Measurements from ENCODE around the gene FOXP1. TPM values are rescaled to one million over a fixed set of nuclear protein-coding genes. Genes with fewer than 3 reads are reported as not detected.

FOXP1 gene
- total RNA-seq, 2 experiments from 2014 or later = 493 to 508 TPM

DNA sequence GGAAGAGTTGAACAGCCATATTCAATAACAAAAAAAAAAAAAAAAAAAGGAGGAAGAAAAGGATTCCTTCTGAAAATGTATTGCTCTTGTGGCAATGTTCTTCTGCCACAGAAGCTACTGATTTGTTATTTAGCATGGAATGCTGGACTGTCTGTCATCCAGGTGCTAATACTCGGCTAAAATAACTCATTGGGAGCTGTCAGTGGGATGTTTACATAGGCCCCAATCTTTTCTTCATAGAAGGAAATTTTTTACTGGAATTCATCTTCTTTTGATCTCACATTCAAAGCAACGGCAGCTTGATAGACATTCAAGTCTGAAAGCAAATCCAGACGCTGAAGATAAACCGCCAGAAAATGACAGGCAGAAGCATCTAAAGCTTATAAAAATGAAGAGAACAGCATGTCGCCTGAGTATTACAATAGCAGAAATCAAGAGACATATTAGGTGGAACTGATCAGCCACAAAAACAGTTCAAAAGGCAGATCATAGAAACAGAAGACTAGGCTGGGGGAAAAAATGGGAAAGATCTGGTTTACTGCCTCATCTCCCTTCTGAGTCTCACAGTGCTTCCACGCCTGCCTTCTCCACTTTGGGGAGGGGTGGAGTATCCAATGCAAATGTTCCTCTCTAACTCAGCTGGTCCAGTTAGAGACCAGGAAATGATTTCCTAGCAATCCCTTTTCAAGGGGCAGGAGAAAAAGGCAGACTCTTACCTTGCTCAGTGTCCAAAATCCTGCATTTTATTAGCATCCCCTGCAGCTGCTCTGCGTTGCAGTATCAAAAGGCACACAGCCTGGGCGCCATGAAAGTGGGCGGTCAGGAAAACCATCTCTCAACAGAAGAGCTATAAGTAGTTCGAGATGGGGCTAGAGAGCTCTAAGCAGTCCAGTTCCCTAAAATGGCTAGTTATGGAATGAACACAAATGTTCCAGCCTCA lies 451.9 kb downstream of the FOXP1 start:
- Mint-ChIP-seq H3K9me3 (no peaks in the 10 kb centered on the region), H3K4me3 (peak overlapping the region; percentile 91), H3K27me3 (no peaks in the 10 kb centered on the region), H3K4me1 (ENCODE audit: low read depth) (peaks cover 93% of the 10 kb centered on the region), H3K27ac (peak overlapping the region; percentile 98), H3K36me3 (ENCODE audit: low read depth) (peaks cover 43% of the 10 kb centered on the region)
- intact Hi-C loops (cut with DNase I, micrococcal nuclease) = loop anchor here in 1 of 2 experiments (2.0 to 5.0 kb wide), 5 partner anchors 41 to 451 kb away; partner anchors contain the start of gene FOXP1
- peaks cover 48% of the 10 kb centered on the region for H3K4me1 ChIP-seq (ENCODE audit: insufficient read depth, low read length)
- H3K27ac ChIP-seq (ENCODE audit: low read depth in 1 of 2, low read length in 2 of 2) = peak overlapping the region; percentile 79 to 93
- peak overlapping the region; percentile 70 for H3K4me3 ChIP-seq (ENCODE audit: low read length)
- H3K36me3 ChIP-seq (ENCODE audit: insufficient read depth, low read length) = no peaks in the 10 kb centered on the region
- H3K27me3 ChIP-seq (ENCODE audit: control insufficient read depth in 1 of 2, insufficient read depth in 2 of 2, low read length in 2 of 2) = no peaks in the 10 kb centered on the region
- H3K9me3 ChIP-seq (ENCODE audit: control insufficient read depth in 1 of 2, insufficient read depth in 1 of 2, low read length in 2 of 2) = no peaks in the 10 kb centered on the region
- no peak for ATAC-seq (ENCODE audit: poor library complexity)
- TF ChIP-seq, protein P1, sequence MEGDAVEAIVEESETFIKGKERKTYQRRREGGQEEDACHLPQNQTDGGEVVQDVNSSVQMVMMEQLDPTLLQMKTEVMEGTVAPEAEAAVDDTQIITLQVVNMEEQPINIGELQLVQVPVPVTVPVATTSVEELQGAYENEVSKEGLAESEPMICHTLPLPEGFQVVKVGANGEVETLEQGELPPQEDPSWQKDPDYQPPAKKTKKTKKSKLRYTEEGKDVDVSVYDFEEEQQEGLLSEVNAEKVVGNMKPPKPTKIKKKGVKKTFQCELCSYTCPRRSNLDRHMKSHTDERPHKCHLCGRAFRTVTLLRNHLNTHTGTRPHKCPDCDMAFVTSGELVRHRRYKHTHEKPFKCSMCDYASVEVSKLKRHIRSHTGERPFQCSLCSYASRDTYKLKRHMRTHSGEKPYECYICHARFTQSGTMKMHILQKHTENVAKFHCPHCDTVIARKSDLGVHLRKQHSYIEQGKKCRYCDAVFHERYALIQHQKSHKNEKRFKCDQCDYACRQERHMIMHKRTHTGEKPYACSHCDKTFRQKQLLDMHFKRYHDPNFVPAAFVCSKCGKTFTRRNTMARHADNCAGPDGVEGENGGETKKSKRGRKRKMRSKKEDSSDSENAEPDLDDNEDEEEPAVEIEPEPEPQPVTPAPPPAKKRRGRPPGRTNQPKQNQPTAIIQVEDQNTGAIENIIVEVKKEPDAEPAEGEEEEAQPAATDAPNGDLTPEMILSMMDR (IDR thresholded peaks at IDR 0.05) = no peak
- CTCF ChIA-PET = interaction anchor here (1.0 to 1.3 kb wide), 4 partner anchors 18 to 54 kb away, joined by 3 to 7 read pairs (median 3); no protein-coding TSS in a partner anchor
- DNase-seq = peak in 2 of 14 experiments; percentile 11 to 28
- POLR2A ChIA-PET = interaction anchor here (0.6 to 5.2 kb wide), 37 partner anchors 9 to 452 kb away, joined by 3 to 70 read pairs (median 4); partner anchors contain the start of gene FOXP1

DNA sequence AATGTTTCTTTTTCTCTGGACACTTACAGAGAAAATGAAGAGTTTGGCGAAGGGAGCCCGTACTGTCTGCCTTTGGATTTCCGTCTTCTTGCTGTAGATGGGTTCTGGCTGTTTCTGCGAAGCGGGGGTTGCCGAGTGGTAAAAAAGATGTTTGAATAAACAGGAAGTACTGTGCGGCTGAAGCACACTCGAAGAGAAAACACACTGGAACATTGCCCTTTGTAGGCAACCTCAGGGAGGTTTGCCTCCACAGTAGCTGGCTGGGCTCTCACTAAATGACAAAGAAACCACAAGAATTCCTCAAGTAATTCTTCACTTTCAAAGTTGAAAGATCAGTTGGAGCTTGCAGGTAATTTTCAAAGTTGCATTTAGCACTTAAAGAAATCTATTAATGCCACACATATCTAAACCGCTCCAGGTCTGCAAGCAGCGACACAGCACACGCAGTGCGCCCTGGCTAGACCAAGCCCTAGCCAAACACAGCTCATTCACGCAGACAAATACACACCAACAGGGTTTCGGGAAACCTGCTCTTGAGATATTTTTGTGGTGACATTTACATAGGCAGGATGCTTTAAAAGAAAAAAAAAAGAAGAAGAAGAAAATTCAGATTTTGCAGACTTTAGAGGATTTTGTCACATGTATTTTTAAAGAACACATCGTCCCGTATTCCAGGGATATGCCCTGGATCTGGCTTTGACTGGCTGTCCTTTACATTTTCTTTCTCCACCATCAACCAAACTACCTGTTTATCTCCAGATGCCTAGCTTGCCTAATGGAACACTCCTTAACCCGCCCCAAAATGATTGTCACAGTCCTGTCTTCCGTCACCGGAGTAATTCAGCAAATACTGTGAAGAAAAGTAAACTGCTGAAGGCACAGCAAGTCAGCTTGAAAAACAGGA lies 452.8 kb downstream of the FOXP1 start:
- Mint-ChIP-seq H3K36me3 (ENCODE audit: low read depth) (peaks cover 46% of the 10 kb centered on the region), H3K27ac (peak overlapping the region; percentile 98), H3K4me1 (ENCODE audit: low read depth) (peaks cover 88% of the 10 kb centered on the region), H3K27me3 (no peaks in the 10 kb centered on the region), H3K4me3 (peak overlapping the region; percentile 91), H3K9me3 (no peaks in the 10 kb centered on the region)
- DNase-seq (peak; percentile 56 to 89 (median 73)), ATAC-seq (ENCODE audit: poor library complexity) (peak; percentile 76)
- Histone ChIP-seq H3K9me3 (ENCODE audit: control insufficient read depth in 1 of 2, insufficient read depth in 1 of 2, low read length in 2 of 2) (no peaks in the 10 kb centered on the region), H3K27ac (ENCODE audit: low read depth in 1 of 2, low read length in 2 of 2) (peak overlapping the region; percentile 79 to 93), H3K36me3 (ENCODE audit: insufficient read depth, low read length) (no peaks in the 10 kb centered on the region), H3K4me1 (ENCODE audit: insufficient read depth, low read length) (peaks cover 53% of the 10 kb centered on the region), H3K4me3 (ENCODE audit: low read length) (peak overlapping the region; percentile 70), H3K27me3 (ENCODE audit: control insufficient read depth in 1 of 2, insufficient read depth in 2 of 2, low read length in 2 of 2) (no peaks in the 10 kb centered on the region)
- POLR2A ChIA-PET = interaction anchor here (0.6 to 5.2 kb wide), 40 partner anchors 8 to 454 kb away, joined by 3 to 70 read pairs (median 4); no protein-coding TSS in a partner anchor
- TF ChIP-seq, protein P1 (IDR thresholded peaks at IDR 0.05) = no peak
- CTCF ChIA-PET = interaction anchor here (0.8 to 1.3 kb wide), 6 partner anchors 12 to 455 kb away, joined by 3 to 7 read pairs (median 3); no protein-coding TSS in a partner anchor
- intact Hi-C loops (cut with DNase I, micrococcal nuclease) = loop anchor here in 1 of 2 experiments (1.0 to 5.0 kb wide), 8 partner anchors 42 to 452 kb away; partner anchors contain the start of gene FOXP1
